ENCODE data around the gene TNC.

DNA sequence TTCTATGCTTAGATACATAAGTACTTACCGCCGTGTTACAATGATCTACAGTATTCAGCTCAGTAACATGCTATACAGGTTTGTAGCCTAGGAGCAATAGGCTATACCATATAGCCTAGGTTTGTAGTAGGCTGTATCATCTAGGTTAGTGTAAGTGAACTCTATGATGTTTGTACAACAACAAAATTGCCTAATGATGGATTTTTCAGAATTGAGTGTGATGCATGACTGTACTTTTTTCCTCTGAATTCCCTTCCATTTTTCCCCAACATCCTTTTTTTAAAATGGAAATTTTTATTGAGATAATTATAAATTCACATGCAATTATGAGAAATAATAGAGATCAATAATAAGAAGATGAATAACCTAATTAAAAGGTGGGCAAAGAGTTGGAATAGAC lies 119.6 kb downstream of the TNC start:
- TF ChIP-seq, protein P1, sequence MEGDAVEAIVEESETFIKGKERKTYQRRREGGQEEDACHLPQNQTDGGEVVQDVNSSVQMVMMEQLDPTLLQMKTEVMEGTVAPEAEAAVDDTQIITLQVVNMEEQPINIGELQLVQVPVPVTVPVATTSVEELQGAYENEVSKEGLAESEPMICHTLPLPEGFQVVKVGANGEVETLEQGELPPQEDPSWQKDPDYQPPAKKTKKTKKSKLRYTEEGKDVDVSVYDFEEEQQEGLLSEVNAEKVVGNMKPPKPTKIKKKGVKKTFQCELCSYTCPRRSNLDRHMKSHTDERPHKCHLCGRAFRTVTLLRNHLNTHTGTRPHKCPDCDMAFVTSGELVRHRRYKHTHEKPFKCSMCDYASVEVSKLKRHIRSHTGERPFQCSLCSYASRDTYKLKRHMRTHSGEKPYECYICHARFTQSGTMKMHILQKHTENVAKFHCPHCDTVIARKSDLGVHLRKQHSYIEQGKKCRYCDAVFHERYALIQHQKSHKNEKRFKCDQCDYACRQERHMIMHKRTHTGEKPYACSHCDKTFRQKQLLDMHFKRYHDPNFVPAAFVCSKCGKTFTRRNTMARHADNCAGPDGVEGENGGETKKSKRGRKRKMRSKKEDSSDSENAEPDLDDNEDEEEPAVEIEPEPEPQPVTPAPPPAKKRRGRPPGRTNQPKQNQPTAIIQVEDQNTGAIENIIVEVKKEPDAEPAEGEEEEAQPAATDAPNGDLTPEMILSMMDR (IDR thresholded peaks at IDR 0.05 in 8 of 11, conservative IDR thresholded peaks at IDR 0.05 in 3 of 11): no peak
- TF ChIP-seq POLR2AphosphoS5 (IDR thresholded peaks at IDR 0.05): no peak

All from spleen (tissue), 7 donors.